Measurements from ENCODE around the gene ZSWIM6.

ZSWIM6 gene

DNA sequence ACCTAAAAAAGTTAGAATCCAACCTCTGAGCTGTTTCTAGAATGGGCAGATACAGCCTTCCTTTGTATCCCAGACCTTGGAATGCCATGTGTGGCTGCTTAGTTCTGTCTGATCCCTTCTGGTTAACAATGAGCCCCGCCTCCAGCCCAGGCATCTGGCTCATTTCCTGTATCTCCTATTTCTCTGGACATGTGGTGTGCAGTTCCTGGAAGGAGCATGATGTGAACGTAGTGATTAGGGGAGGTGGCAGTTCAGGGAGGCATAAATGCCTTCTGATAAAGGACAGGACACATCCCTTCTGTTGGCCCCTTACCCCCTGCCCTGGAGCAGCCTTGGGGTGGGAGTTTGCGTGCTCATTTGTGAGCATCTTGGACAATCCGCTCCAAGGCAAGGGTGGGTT is 243.0 kb downstream of the ZSWIM6 start:
- POLR2A ChIA-PET = no interaction called here
- peak; percentile 58 for DNase-seq (ENCODE audit: low read depth, low spot score)
- CTCF ChIA-PET = no interaction called here
- TF ChIP-seq, protein P1, sequence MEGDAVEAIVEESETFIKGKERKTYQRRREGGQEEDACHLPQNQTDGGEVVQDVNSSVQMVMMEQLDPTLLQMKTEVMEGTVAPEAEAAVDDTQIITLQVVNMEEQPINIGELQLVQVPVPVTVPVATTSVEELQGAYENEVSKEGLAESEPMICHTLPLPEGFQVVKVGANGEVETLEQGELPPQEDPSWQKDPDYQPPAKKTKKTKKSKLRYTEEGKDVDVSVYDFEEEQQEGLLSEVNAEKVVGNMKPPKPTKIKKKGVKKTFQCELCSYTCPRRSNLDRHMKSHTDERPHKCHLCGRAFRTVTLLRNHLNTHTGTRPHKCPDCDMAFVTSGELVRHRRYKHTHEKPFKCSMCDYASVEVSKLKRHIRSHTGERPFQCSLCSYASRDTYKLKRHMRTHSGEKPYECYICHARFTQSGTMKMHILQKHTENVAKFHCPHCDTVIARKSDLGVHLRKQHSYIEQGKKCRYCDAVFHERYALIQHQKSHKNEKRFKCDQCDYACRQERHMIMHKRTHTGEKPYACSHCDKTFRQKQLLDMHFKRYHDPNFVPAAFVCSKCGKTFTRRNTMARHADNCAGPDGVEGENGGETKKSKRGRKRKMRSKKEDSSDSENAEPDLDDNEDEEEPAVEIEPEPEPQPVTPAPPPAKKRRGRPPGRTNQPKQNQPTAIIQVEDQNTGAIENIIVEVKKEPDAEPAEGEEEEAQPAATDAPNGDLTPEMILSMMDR (IDR thresholded peaks at IDR 0.05; ENCODE audit: insufficient read depth, low read length, missing control alignments) = no peak
- no peak overlapping the region; the same call in 1 of the 2 replicates for H3K4me3 ChIP-seq (ENCODE audit: low read depth, low read length)

DNA sequence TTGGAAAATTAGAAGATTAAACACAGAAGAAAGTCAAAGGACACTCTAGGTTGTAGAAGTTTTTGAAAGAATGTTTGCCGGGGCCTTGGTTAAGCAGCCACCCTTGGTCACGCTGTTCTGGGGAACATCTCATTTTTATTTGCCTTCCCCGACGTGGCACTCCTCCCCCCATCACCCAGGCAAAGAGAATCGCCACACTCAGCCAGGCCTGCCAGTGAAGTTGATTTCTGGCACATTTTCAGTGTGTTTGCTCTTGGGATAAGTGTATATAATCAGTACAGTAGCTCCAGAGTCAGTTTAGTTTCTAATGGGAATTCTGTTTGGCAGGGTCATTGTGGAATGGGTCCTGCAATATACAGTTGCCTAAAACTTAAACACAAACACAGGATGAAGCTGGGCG is 243.5 kb downstream of the ZSWIM6 start:
- no peak overlapping the region for H3K4me3 ChIP-seq (ENCODE audit: low read depth, low read length)
- POLR2A ChIA-PET = no interaction called here
- CTCF ChIA-PET = no interaction called here
- no peak for DNase-seq (ENCODE audit: low read depth, low spot score)
- TF ChIP-seq, protein P1 (IDR thresholded peaks at IDR 0.05; ENCODE audit: insufficient read depth, low read length, missing control alignments) = no peak

DNA sequence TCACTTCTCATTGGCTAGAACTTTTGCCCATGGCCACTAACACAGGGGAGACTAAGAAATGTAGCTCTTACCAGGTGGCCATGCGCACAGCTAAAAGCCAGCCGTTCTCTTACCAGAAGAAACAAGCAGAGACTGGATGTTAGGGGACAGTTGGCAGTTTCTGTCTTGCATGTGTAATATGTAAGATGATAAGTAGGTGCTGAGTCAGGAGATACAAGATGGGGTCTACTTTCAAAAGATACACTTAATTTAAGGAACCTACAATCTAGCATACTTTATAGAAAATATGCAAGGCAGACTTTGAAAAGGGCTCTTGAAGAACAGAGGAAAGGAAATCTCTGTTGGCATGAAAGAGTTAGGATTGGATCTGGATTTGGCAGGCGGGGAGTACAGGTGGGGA is 244.5 kb downstream of the ZSWIM6 start:
- POLR2A ChIA-PET = no interaction called here
- H3K4me3 ChIP-seq (ENCODE audit: low read depth, low read length) = no peak overlapping the region
- DNase-seq (ENCODE audit: low read depth, low spot score) = no peak
- TF ChIP-seq, protein P1 (IDR thresholded peaks at IDR 0.05; ENCODE audit: insufficient read depth, low read length, missing control alignments) = no peak
- CTCF ChIA-PET = no interaction called here

DNA sequence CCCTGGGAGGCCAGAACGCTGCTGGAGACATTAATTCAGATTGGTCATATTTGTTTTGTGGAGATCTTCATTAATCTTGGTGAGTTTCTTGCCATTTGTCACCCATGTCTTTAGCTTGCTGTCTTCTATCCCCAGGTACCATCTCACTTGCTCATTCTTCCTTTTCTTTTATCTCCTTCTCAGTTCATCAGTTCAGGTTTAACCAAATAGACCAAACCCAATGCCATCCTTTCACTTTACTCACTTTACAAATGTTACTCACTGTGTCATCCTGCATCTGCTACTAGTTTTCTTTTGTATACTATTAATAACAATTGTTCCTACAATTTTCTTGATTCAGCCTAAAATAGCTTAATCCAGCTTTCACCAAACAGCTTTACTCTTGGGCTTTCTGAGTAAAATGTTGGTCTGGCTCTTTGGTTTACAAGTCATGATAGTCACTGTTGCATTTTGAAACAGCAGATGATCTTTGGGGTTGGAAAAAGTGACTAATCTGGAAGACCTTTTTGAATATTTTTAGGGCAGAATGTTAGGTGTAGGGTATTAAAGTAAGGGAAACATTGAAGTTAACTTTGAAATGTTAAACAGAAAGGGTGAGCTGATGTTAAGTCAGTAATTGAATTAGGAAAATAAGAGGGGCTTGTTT is 246.9 kb downstream of the ZSWIM6 start:
- H3K4me3 ChIP-seq (ENCODE audit: low read depth, low read length) = no peak overlapping the region
- POLR2A ChIA-PET = interaction anchor here (0.7 kb wide), 1 partner anchor 929 kb away, joined by 3 read pairs; no protein-coding TSS in a partner anchor
- DNase-seq (ENCODE audit: low read depth, low spot score) = no peak
- CTCF ChIA-PET = no interaction called here
- TF ChIP-seq, protein P1 (IDR thresholded peaks at IDR 0.05; ENCODE audit: insufficient read depth, low read length, missing control alignments) = no peak

- TF ChIP-seq, protein P1 (IDR thresholded peaks at IDR 0.05; ENCODE audit: insufficient read depth, low read length, missing control alignments) = no peak
- ChIA-PET POLR2A (no interaction called here), CTCF (no interaction called here)
- no peak for DNase-seq (ENCODE audit: low read depth, low spot score)
- no peak overlapping the region for H3K4me3 ChIP-seq (ENCODE audit: low read depth, low read length)
These were observed 250.3 kb downstream of the ZSWIM6 start for GRCh38 chr5:61582205-61582820.

GRCh38 chr5:61582887-61583286 is 250.8 kb downstream of the ZSWIM6 start:
- ChIA-PET CTCF (interaction anchor here (1.7 kb wide), 1 partner anchor 75 kb away, joined by 5 read pairs; no protein-coding TSS in a partner anchor), POLR2A (no interaction called here)
- H3K4me3 ChIP-seq (ENCODE audit: low read depth, low read length) = no peak overlapping the region
- TF ChIP-seq, protein P1 (IDR thresholded peaks at IDR 0.05; ENCODE audit: insufficient read depth, low read length, missing control alignments) = no peak
- DNase-seq (ENCODE audit: low read depth, low spot score) = no peak

Data from AG04449 (cell line).